ENCODE results near the gene GREM1. TPM values are rescaled to one million over a fixed set of nuclear protein-coding genes. Genes with fewer than 3 reads are reported as not detected.

Gene GREM1
- total RNA-seq, 1 donor from 2014 or later, result 0.49 TPM

- H3K27ac ChIP-seq (replicated peaks), result no peak overlapping the region
- no peaks in the 10 kb centered on the region for H3K36me3 ChIP-seq
- no peaks in the 10 kb centered on the region for H3K9me3 ChIP-seq (replicated peaks)
- no peak overlapping the region for H3K4me3 ChIP-seq
- no peak for TF ChIP-seq CTCF (IDR thresholded peaks at IDR 0.05; ENCODE audit: borderline replicate concordance)
- no peak for DNase-seq
- intact Hi-C loops (cut with micrococcal nuclease), result no loop called here
- peaks cover 7% of the 10 kb centered on the region for H3K27me3 ChIP-seq (ENCODE audit: low read depth)
- H3K4me1 ChIP-seq, result no peaks in the 10 kb centered on the region
Measured at GRCh38 chr15:32674681-32675080, 43.1 kb upstream of the GREM1 start.

- intact Hi-C loops (cut with micrococcal nuclease), result no loop called here
- no peak for TF ChIP-seq CTCF (IDR thresholded peaks at IDR 0.05; ENCODE audit: borderline replicate concordance)
- Histone ChIP-seq H3K4me3 (no peak overlapping the region), H3K27me3 (ENCODE audit: low read depth) (peaks cover 7% of the 10 kb centered on the region), H3K4me1 (no peaks in the 10 kb centered on the region), H3K9me3 (replicated peaks) (no peaks in the 10 kb centered on the region), H3K27ac (replicated peaks) (no peak overlapping the region), H3K36me3 (no peaks in the 10 kb centered on the region)
- DNase-seq, result no peak
Measured at GRCh38 chr15:32675466-32675865, 42.3 kb upstream of the GREM1 start.

GRCh38 chr15:32676169-32676568 is 41.6 kb upstream of the GREM1 start:
- TF ChIP-seq CTCF (IDR thresholded peaks at IDR 0.05; ENCODE audit: borderline replicate concordance), result no peak
- intact Hi-C loops (cut with micrococcal nuclease), result no loop called here
- Histone ChIP-seq H3K27ac (replicated peaks) (no peak overlapping the region), H3K4me3 (no peak overlapping the region), H3K4me1 (no peaks in the 10 kb centered on the region), H3K36me3 (no peaks in the 10 kb centered on the region), H3K9me3 (replicated peaks) (no peaks in the 10 kb centered on the region), H3K27me3 (ENCODE audit: low read depth) (peaks cover 7% of the 10 kb centered on the region)
- no peak for DNase-seq

GRCh38 chr15:32677238-32677750 is 40.5 kb upstream of the GREM1 start:
- Histone ChIP-seq H3K4me3 (no peak overlapping the region), H3K36me3 (no peaks in the 10 kb centered on the region), H3K27me3 (ENCODE audit: low read depth) (peaks cover 2% of the 10 kb centered on the region), H3K27ac (replicated peaks) (no peak overlapping the region), H3K4me1 (no peaks in the 10 kb centered on the region), H3K9me3 (replicated peaks) (no peaks in the 10 kb centered on the region)
- intact Hi-C loops (cut with micrococcal nuclease), result no loop called here
- no peak for DNase-seq
- TF ChIP-seq CTCF (IDR thresholded peaks at IDR 0.05; ENCODE audit: borderline replicate concordance), result no peak

- no peak for DNase-seq
- no peak overlapping the region for H3K27ac ChIP-seq (replicated peaks)
- no peaks in the 10 kb centered on the region for H3K27me3 ChIP-seq (ENCODE audit: low read depth)
- H3K36me3 ChIP-seq, result no peaks in the 10 kb centered on the region
- H3K9me3 ChIP-seq (replicated peaks), result no peaks in the 10 kb centered on the region
- H3K4me3 ChIP-seq, result no peak overlapping the region
- intact Hi-C loops (cut with micrococcal nuclease), result no loop called here
- no peaks in the 10 kb centered on the region for H3K4me1 ChIP-seq
- TF ChIP-seq CTCF (IDR thresholded peaks at IDR 0.05; ENCODE audit: borderline replicate concordance), result no peak
Measured at GRCh38 chr15:32679298-32679690, 38.5 kb upstream of the GREM1 start.

- Histone ChIP-seq H3K4me3 (no peak overlapping the region), H3K27ac (replicated peaks) (no peak overlapping the region), H3K36me3 (no peaks in the 10 kb centered on the region), H3K27me3 (ENCODE audit: low read depth) (peaks cover 7% of the 10 kb centered on the region), H3K4me1 (no peaks in the 10 kb centered on the region), H3K9me3 (replicated peaks) (no peaks in the 10 kb centered on the region)
- no peak for TF ChIP-seq CTCF (IDR thresholded peaks at IDR 0.05; ENCODE audit: borderline replicate concordance)
- DNase-seq, result no peak
- intact Hi-C loops (cut with micrococcal nuclease), result no loop called here
Measured at GRCh38 chr15:32682569-32682968, 35.2 kb upstream of the GREM1 start.
